ENCODE measurements around the gene TYROBP. TPM values are rescaled to one million over a fixed set of nuclear protein-coding genes. Genes with fewer than 3 reads are reported as not detected.

Gene TYROBP
- total and polyA plus RNA-seq, 2 of the 4 experiments (the other 2 are of a cell fraction): not detected

- ATAC-seq (ENCODE audit: low read depth) (no peak), DNase-seq (no peak)
- intact Hi-C loops (cut with micrococcal nuclease): no loop called here
- ChIA-PET CTCF (no interaction called here), POLR2A (ENCODE audit: unreplicated experiment) (no interaction called here)
- Histone ChIP-seq H4K91ac (ENCODE audit: insufficient read depth, low read depth, low read length) (no peak overlapping the region), H3K4me1 (ENCODE audit: control insufficient read depth, insufficient read depth, low read length) (peaks cover 4% of the 10 kb centered on the region), H3K27ac (ENCODE audit: insufficient read depth, low read length) (no peak overlapping the region), H2BK15ac (ENCODE audit: low read depth, low read length) (no peak overlapping the region), H2BK120ac (ENCODE audit: low read depth, low read length) (no peak overlapping the region), H3K56ac (ENCODE audit: extremely low read depth, insufficient read depth, low read length) (no peak overlapping the region), H3K4me3 (ENCODE audit: insufficient read depth, low read depth, low read length) (no peak overlapping the region), H2BK5ac (ENCODE audit: low read depth, low read length, poor library complexity, severe bottlenecking) (no peak overlapping the region), H3K79me1 (ENCODE audit: low read depth in 1 of 2, low read length in 2 of 2) (no peaks in the 10 kb centered on the region), H2BK20ac (ENCODE audit: low read depth, low read length) (no peak overlapping the region), H3K14ac (replicated peaks; ENCODE audit: low read depth, low read length) (no peak overlapping the region), H2AFZ (replicated peaks; ENCODE audit: low read length, poor library complexity) (no peak overlapping the region), H2AK5ac (ENCODE audit: low read depth, low read length) (no peak overlapping the region), H3K36me3 (ENCODE audit: control insufficient read depth, insufficient read depth, low read length) (no peaks in the 10 kb centered on the region), H3K4ac (ENCODE audit: low read depth, low read length) (no peak overlapping the region), H4K20me1 (ENCODE audit: insufficient read depth, low read length) (no peaks in the 10 kb centered on the region), H4K5ac (ENCODE audit: low read depth, low read length) (no peak overlapping the region), H3K4me2 (ENCODE audit: low read depth, low read length) (no peak overlapping the region), H3K9me1 (ENCODE audit: insufficient read depth, low read length) (peaks cover 2% of the 10 kb centered on the region), H3K9me3 (ENCODE audit: control insufficient read depth, insufficient read depth, low read length) (no peaks in the 10 kb centered on the region), H3K9ac (ENCODE audit: low read depth, low read length) (no peak overlapping the region), H3K18ac (ENCODE audit: low read depth, low read length) (no peak overlapping the region), H3K27me3 (ENCODE audit: control insufficient read depth, insufficient read depth, low read length) (peaks cover 4% of the 10 kb centered on the region; the same call in 1 of the 2 replicates), H4K8ac (ENCODE audit: low read depth in 2 of 2, low read length in 2 of 2) (no peak overlapping the region), H3K23ac (ENCODE audit: low read depth, low read length) (no peak overlapping the region), H2AK9ac (replicated peaks; ENCODE audit: low read depth, low read length, poor library complexity) (no peak overlapping the region)
- BruUV-seq (replicated peaks): no TSS peak
- in situ Hi-C loops (cut with MboI; ENCODE audit: low sequenced_read_pairs): no loop called here
- dilution Hi-C loops (cut with HindIII; ENCODE audit: low sequenced_read_pairs, unreplicated experiment): no loop called here
- no CpG with 5 or more reads among the region's 5 CpGs for WGBS, 2 experiments (ENCODE audit: extremely low coverage in 2 of 2, insufficient read length in 1 of 2)
- TF ChIP-seq SMC3 (IDR thresholded peaks at IDR 0.05; ENCODE audit: low read depth, low read length) (no peak), RFX5 (IDR thresholded peaks at IDR 0.05; ENCODE audit: low read depth, low read length) (no peak), POLR2A (IDR thresholded peaks at IDR 0.05; ENCODE audit: low read depth, low read length) (no peak), FOS (IDR thresholded peaks at IDR 0.05; ENCODE audit: low read depth, low read length) (no peak), BHLHE40 (IDR thresholded peaks at IDR 0.05; ENCODE audit: low read depth, low read length) (no peak), RCOR1 (IDR thresholded peaks at IDR 0.05; ENCODE audit: insufficient replicate concordance, low read length) (no peak), MAFK (IDR thresholded peaks at IDR 0.05; ENCODE audit: low read depth, low read length) (no peak), MXI1 (IDR thresholded peaks at IDR 0.05; ENCODE audit: borderline replicate concordance, low read depth, low read length) (no peak), RAD21 (IDR thresholded peaks at IDR 0.05; ENCODE audit: low read length) (no peak), MAZ (IDR thresholded peaks at IDR 0.05; ENCODE audit: borderline replicate concordance, low read depth, low read length) (no peak), NFE2L2 (IDR thresholded peaks at IDR 0.05; ENCODE audit: low read depth, low read length) (no peak), ELK1 (IDR thresholded peaks at IDR 0.05; ENCODE audit: borderline replicate concordance, low read depth, low read length) (no peak), CEBPB (IDR thresholded peaks at IDR 0.05; ENCODE audit: low read depth, low read length) (no peak), CHD1 (IDR thresholded peaks at IDR 0.05; ENCODE audit: low read depth, low read length) (no peak)
- TF ChIP-seq, protein P1, sequence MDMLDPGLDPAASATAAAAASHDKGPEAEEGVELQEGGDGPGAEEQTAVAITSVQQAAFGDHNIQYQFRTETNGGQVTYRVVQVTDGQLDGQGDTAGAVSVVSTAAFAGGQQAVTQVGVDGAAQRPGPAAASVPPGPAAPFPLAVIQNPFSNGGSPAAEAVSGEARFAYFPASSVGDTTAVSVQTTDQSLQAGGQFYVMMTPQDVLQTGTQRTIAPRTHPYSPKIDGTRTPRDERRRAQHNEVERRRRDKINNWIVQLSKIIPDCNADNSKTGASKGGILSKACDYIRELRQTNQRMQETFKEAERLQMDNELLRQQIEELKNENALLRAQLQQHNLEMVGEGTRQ (IDR thresholded peaks at IDR 0.05; ENCODE audit: low read depth, low read length): no peak
- TF ChIP-seq, protein P2, sequence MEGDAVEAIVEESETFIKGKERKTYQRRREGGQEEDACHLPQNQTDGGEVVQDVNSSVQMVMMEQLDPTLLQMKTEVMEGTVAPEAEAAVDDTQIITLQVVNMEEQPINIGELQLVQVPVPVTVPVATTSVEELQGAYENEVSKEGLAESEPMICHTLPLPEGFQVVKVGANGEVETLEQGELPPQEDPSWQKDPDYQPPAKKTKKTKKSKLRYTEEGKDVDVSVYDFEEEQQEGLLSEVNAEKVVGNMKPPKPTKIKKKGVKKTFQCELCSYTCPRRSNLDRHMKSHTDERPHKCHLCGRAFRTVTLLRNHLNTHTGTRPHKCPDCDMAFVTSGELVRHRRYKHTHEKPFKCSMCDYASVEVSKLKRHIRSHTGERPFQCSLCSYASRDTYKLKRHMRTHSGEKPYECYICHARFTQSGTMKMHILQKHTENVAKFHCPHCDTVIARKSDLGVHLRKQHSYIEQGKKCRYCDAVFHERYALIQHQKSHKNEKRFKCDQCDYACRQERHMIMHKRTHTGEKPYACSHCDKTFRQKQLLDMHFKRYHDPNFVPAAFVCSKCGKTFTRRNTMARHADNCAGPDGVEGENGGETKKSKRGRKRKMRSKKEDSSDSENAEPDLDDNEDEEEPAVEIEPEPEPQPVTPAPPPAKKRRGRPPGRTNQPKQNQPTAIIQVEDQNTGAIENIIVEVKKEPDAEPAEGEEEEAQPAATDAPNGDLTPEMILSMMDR (conservative IDR thresholded peaks at IDR 0.05; ENCODE audit: low read depth, low read length): no peak
Observed at GRCh38 chr19:35872180-35872579, 35.9 kb downstream of the TYROBP start.
